PC-3 (cell line): ENCODE data around the gene CAMK1D. TPM values are rescaled to one million over a fixed set of nuclear protein-coding genes. Genes with fewer than 3 reads are reported as not detected.

ENCODE experiments used
- ATAC-seq: fragments of 200-7000 bp; cut with Tn5 transposase; 2 replicates; pipeline ENCODE4 v1.9.1; 2020; ENCODE audit warnings: mild to moderate bottlenecking, moderate library complexity
- BruUV-seq: library from RNA; stranded (reverse); fragments of 400-500 nt; replicated peaks from 2 replicates; lab custom pipeline; 2021; lab: Mats Ljungman, UMichigan
- CTCF ChIA-PET: fragments of 300-600 bp; sonication (Branson Sonifier 250); formaldehyde crosslinking; loops from one replicate; lab custom pipeline; 2022; ENCODE audit warnings: antibody characterized with exemption; lab: Charles Lee
- POLR2A ChIA-PET: fragments of 300-600 bp; sonication (Branson Sonifier 250); formaldehyde crosslinking; loops from one replicate; lab custom pipeline; 2022; ENCODE audit warnings: antibody characterized with exemption; ENCODE audit not compliant: unreplicated experiment; lab: Charles Lee
- DNase-seq: peaks from one replicate; pipeline ENCODE4 v3.0.0-alpha.2; 2015
- H2AFZ ChIP-seq: fragments of 300-600 bp; sonication (generic); 2 replicates; pipeline ENCODE4 v1.6.0; 2016; ENCODE audit warnings: antibody characterized with exemption, low read length
- H3F3A ChIP-seq: fragments of 300-600 bp; sonication (generic); one replicate; pipeline ENCODE4 v1.6.0; 2017; ENCODE audit warnings: antibody characterized with exemption, low read length, control low read depth, mild to moderate bottlenecking; ENCODE audit not compliant: unreplicated experiment
- H3K27ac ChIP-seq: fragments of 300-600 bp; sonication (generic); 2 replicates; pipeline ENCODE4 v1.5.1; 2016; ENCODE audit warnings: mild to moderate bottlenecking, low read length
- H3K27me3 ChIP-seq: fragments of 300-600 bp; sonication (generic); 2 replicates; pipeline ENCODE4 v1.6.1; 2016; ENCODE audit warnings: low read length, mixed read lengths
- H3K36me3 ChIP-seq: fragments of 300-600 bp; sonication (generic); 2 replicates; pipeline ENCODE4 v1.6.1; 2016; ENCODE audit warnings: low read depth, mixed run types, low read length, mixed read lengths
- H3K4me1 ChIP-seq: fragments of 300-600 bp; sonication (generic); 2 replicates; pipeline ENCODE4 v1.5.1; 2016; ENCODE audit warnings: low read length; ENCODE audit not compliant: insufficient read depth
- H3K4me2 ChIP-seq: fragments of 300-600 bp; sonication (generic); 2 replicates; pipeline ENCODE4 v1.6.0; 2016; ENCODE audit warnings: low read length
- H3K4me3 ChIP-seq: fragments of 300-600 bp; sonication (generic); 2 replicates; pipeline ENCODE4 v1.5.1; 2016; ENCODE audit warnings: mild to moderate bottlenecking, low read length, mixed read lengths
- H3K79me2 ChIP-seq: fragments of 300-600 bp; sonication (generic); 2 replicates; pipeline ENCODE4 v1.6.1; 2017; ENCODE audit warnings: low read length, mixed read lengths
- H3K9ac ChIP-seq: fragments of 300-600 bp; sonication (generic); 2 replicates; pipeline ENCODE4 v1.6.0; 2016; ENCODE audit warnings: mild to moderate bottlenecking, low read length
- H3K9me2 ChIP-seq: fragments of 300-600 bp; sonication (generic); replicated peaks from 2 replicates; pipeline ENCODE4 v1.6.1; 2016; ENCODE audit warnings: mixed run types, low read length, mixed read lengths
- H3K9me3 ChIP-seq: fragments of 300-600 bp; sonication (generic); 2 replicates; pipeline ENCODE4 v1.6.1; 2016; ENCODE audit warnings: low read length, mixed read lengths
- H4K20me1 ChIP-seq: fragments of 300-600 bp; sonication (generic); 2 replicates; pipeline ENCODE4 v1.6.1; 2016; ENCODE audit warnings: low read length, mixed read lengths
- EZH2 ChIP-seq: fragments of 300-600 bp; sonication (generic); IDR thresholded peaks from one replicate; pipeline ENCODE4 v1.6.1; 2017; ENCODE audit warnings: antibody characterized with exemption, mild to moderate bottlenecking, low read length; ENCODE audit not compliant: unreplicated experiment
- EZH2phosphoT487 ChIP-seq: fragments of 300-600 bp; sonication (generic); IDR thresholded peaks from 2 replicates; pipeline ENCODE4 v1.6.1; 2018; ENCODE audit warnings: mild to moderate bottlenecking, antibody characterized with exemption, low read length, borderline replicate concordance
- intact Hi-C: fragments of 100-400 bp; cut with micrococcal nuclease; formaldehyde crosslinking; loops from 2 replicates; pipeline ENCODE4 v1.9.0; 2023
- total RNA-seq: library from RNA; depleted of rRNA; stranded (reverse); fragments of >200 nt; gene quantifications from 2 replicates; pipeline ENCODE4 v1.2.3, GENCODE V29; 2014
- TF ChIP-seq, protein P1 (sequence below): fragments of 300-600 bp; sonication (generic); conservative IDR thresholded peaks from 2 replicates; pipeline ENCODE4 v1.5.1; 2017; ENCODE audit warnings: antibody characterized with exemption, low read depth, mild to moderate bottlenecking, low read length

The CAMK1D gene
- total RNA-seq, 1 experiment from 2014 or later, result 1.3 TPM

DNA sequence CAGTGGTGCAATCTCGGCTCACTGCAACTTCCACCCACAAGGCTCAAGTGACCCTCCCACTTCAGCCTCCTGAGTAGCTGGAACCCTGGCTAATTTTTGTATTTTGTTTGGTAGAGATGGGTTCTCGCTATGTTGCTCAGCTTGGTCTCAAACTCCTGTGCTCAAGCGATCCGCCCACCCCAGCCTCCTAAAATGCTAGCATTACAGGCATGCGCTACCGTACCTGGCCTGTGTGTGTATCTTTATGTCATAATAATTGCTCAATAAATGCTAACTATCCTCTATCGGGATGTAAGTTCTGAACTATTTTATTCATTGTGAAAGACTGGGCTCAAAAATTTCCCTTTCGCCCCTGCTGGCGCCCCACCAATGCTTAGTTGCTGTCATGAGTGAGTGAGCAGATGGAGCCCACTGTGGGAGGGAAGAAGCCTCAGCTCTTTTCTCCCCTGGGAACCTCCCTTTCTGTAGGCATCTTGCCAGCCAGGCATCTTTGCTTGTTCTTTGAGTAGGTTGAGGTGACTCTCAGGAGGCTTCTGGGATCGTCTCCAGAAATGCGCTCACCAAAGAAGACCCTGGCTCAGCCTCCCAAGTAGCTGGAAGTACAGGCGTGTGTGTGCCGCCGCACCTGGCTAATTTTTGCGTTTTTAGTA lies 38.3 kb downstream of the CAMK1D start:
- H3K4me2 ChIP-seq, result no peak overlapping the region
- DNase-seq, result no peak
- no peak for ATAC-seq
- H2AFZ ChIP-seq, result no peak overlapping the region
- no TSS peak for BruUV-seq
- H3K9me2 ChIP-seq, result no peaks in the 10 kb centered on the region
- CTCF ChIA-PET, result no interaction called here
- H3K4me1 ChIP-seq, result no peaks in the 10 kb centered on the region
- no peaks in the 10 kb centered on the region for H3K9me3 ChIP-seq
- intact Hi-C loops, result no loop called here
- TF ChIP-seq EZH2phosphoT487, result no peak
- no peak for TF ChIP-seq EZH2
- TF ChIP-seq, protein P1, sequence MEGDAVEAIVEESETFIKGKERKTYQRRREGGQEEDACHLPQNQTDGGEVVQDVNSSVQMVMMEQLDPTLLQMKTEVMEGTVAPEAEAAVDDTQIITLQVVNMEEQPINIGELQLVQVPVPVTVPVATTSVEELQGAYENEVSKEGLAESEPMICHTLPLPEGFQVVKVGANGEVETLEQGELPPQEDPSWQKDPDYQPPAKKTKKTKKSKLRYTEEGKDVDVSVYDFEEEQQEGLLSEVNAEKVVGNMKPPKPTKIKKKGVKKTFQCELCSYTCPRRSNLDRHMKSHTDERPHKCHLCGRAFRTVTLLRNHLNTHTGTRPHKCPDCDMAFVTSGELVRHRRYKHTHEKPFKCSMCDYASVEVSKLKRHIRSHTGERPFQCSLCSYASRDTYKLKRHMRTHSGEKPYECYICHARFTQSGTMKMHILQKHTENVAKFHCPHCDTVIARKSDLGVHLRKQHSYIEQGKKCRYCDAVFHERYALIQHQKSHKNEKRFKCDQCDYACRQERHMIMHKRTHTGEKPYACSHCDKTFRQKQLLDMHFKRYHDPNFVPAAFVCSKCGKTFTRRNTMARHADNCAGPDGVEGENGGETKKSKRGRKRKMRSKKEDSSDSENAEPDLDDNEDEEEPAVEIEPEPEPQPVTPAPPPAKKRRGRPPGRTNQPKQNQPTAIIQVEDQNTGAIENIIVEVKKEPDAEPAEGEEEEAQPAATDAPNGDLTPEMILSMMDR, result no peak
- POLR2A ChIA-PET, result no interaction called here
- no peaks in the 10 kb centered on the region for H3F3A ChIP-seq
- no peaks in the 10 kb centered on the region for H3K36me3 ChIP-seq
- no peak overlapping the region for H3K27ac ChIP-seq
- H3K79me2 ChIP-seq, result no peaks in the 10 kb centered on the region
- no peak overlapping the region for H3K4me3 ChIP-seq
- no peak overlapping the region for H3K9ac ChIP-seq
- no peaks in the 10 kb centered on the region for H3K27me3 ChIP-seq
- H4K20me1 ChIP-seq, result no peaks in the 10 kb centered on the region

DNA sequence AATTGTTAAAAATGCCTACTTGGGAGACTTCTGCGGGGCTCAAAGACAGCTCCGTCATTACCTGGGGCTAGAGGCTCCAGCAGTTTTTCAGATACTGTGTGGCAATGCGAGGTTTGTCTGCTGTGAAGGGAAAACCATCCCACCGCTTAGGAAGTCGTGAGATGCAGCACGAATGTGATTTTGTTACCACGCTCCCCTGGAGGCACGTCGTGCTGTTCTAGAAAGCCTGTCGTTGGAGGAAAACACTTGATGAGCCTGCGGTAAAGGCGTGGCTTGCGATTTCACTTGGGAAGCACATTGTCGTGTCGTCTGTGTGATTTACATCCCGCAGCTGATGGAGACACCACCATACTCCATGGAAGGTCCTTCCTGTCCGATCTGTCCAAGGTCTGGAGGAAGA lies 39.3 kb downstream of the CAMK1D start:
- Histone ChIP-seq H3K79me2 (no peaks in the 10 kb centered on the region), H4K20me1 (no peaks in the 10 kb centered on the region), H3K36me3 (no peaks in the 10 kb centered on the region), H3K9ac (no peak overlapping the region), H3K4me1 (peaks cover under 1% of the 10 kb centered on the region; the same call in 1 of the 2 replicates), H3K9me3 (no peaks in the 10 kb centered on the region), H3K27me3 (no peaks in the 10 kb centered on the region), H2AFZ (no peak overlapping the region), H3K4me2 (no peak overlapping the region), H3K9me2 (no peaks in the 10 kb centered on the region), H3K27ac (no peak overlapping the region), H3K4me3 (no peak overlapping the region), H3F3A (no peaks in the 10 kb centered on the region)
- BruUV-seq, result no TSS peak
- POLR2A ChIA-PET, result no interaction called here
- CTCF ChIA-PET, result no interaction called here
- TF ChIP-seq, protein P1, result no peak
- no peak for TF ChIP-seq EZH2
- TF ChIP-seq EZH2phosphoT487, result no peak
- intact Hi-C loops, result no loop called here
- DNase-seq (no peak), ATAC-seq (no peak)

DNA sequence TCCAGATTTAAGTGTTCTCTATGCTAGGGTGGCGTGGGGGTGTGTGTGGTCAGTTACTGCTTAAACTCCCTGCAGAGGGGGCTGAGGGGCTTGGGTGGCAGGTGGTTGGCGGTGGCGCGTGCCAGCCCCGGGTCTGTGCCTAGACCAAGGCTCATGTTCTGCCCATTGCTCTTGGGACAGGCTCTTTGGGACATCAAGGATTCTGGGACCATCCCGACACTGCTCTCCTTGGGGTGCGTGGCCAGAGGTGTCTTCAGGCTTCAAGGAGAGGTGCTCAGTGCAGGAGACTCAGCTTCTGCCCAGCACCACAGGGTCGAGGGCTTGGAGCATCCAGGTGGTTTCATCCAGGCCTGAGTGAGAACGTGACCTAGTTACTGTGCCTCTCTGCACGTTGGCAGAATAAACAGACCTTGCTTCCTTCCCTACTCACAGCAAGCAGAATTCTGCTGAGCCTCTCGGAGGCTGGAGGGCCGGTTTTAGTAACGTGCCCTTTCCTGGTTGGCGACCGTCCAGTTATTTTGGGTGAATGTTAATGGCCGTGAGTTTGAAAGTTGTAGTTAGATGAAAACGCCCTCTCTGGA lies 39.9 kb downstream of the CAMK1D start:
- Histone ChIP-seq H3K79me2 (no peaks in the 10 kb centered on the region), H3K4me1 (peaks cover 6% of the 10 kb centered on the region), H3K4me3 (no peak overlapping the region), H3K9me3 (no peaks in the 10 kb centered on the region), H3K36me3 (no peaks in the 10 kb centered on the region), H3K4me2 (no peak overlapping the region), H3K27me3 (no peaks in the 10 kb centered on the region), H3K27ac (no peak overlapping the region), H3K9me2 (no peaks in the 10 kb centered on the region), H4K20me1 (no peaks in the 10 kb centered on the region), H3K9ac (no peak overlapping the region), H2AFZ (no peak overlapping the region), H3F3A (no peaks in the 10 kb centered on the region)
- ATAC-seq (no peak), DNase-seq (no peak)
- POLR2A ChIA-PET, result no interaction called here
- no TSS peak for BruUV-seq
- CTCF ChIA-PET, result no interaction called here
- intact Hi-C loops, result no loop called here
- TF ChIP-seq EZH2phosphoT487 (no peak), EZH2 (no peak)
- TF ChIP-seq, protein P1, result no peak
